GM19463 (cell line): ENCODE results near the gene MLYCD.
A peak's percentile ranks its signal among the peaks of the same experiment; 100 is the strongest.

Experiments used
- ATAC-seq: cut with Tn5 transposase; IDR thresholded peaks from one replicate; pipeline ENCODE4 v1.9.1; 2021; ENCODE audit warnings: mild to moderate bottlenecking, moderate library complexity; ENCODE audit not compliant: unreplicated experiment

MLYCD gene

DNA sequence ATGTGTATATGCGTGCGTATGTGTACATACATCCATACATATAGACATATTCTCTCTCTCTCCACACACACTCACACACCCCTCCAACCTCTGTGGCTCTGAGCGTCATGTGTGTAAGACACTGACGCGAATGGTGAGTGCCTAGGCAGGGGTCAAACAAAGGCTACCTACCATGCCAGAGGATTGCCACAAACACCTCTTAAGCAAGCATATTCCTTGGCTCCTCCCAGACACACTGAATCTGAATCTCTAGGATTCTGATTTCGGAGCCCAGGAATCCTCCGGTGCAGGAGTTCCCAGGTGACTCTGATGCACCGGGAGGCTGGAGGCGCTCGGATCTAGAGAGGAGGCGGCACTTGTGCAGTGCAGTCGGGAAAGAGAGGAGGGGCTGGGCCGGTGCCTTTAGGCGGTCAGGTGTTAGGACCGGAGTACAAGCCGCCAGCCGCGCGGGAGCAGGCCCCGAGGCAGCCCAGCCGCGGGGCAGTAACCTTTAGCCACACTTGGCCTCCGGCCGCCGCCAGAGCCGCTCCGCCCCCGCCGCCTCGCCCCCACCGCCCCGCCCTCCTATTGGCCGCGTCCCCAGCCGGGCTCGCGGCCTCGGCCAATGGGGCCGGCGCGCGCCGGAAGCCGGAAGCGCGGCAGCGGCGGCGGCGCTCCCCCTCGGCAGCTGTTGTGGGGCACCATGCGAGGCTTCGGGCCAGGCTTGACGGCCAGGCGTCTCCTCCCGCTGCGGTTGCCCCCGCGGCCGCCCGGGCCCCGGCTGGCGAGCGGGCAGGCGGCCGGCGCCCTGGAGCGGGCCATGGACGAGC is at the start of gene MLYCD:
MLYCD (plus strand) TSS at position 653 of the 809 bp plus-strand sequence; CDS start at position 683, 30 bp downstream.
- peak; percentile 93 for ATAC-seq

DNA sequence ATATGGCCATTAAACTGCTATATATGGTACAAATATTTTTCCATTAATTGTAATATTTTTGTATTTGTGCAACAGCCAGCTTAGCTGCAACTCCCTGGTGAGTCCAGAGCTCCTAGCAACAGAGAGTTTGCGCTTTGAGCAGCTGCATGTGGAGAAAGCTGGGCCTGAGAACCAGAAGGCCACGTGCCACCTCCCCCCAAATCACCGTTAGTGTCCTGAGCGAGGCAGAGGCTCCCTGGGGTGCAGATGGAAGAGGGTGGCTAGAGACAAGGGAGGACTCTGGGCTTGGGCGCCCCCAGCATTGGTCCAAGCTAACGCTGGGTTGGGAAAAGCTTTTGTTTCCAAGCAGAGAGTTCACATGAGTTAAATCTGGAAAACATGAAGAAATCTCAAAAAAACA is 49.5 kb upstream of the MLYCD start:
- no peak for ATAC-seq

DNA sequence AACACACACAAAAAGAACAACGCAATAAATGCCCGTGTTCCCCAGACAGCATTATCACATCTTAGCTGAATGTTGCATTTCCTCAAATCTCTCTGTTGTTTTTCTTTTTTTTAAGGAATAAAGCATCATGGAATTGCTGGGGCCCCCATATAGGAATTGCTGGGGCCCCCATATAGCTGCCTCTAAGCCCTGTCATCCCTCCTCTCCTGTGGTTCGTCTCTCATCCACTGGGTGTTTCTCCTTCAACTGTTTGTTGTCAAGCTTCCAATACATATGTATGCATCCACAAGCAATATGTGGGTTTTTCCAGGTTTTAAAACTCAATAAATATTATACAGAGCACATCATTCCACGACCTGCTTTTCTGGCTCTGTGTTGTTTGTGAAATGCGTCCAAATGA is 48.0 kb upstream of the MLYCD start:
- no peak for ATAC-seq

DNA sequence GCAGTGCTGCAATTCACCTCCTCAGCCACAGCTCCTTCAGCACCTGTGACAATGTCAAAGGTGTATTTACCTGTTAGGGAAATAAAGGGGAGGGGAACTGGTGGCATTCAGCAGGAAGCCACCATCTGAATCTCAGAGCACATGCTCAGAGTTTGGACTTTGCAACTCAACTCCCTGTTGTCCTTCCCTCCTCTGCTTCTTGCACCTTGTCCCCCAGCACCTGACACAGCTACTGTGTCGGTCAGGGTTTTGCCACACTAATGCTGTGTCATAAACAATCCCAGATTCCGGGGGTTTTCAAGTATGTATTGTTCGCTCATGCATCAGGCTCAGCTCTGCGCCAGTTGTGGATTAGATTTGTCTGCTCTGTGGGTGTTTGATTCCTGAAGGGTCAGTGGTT is 47.4 kb upstream of the MLYCD start:
- no peak for ATAC-seq

DNA sequence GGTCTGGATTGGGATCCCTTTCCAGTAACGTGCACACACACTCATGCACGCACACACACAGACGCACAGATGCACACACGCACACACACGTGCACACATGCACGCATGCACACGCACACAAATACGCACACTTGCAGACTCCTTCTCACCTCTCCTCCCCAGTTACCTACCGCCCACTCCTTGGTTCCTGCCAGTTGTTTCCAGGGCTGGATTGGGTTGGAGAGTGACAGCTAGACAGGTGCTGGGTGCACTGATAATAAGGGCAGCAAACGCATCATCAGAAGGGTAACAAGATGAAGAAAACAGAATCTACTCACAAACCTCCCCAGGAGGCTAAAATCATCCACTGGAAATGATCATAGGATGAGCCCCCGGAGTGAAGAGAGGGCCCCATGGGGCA is 46.1 kb upstream of the MLYCD start:
- ATAC-seq, result no peak

DNA sequence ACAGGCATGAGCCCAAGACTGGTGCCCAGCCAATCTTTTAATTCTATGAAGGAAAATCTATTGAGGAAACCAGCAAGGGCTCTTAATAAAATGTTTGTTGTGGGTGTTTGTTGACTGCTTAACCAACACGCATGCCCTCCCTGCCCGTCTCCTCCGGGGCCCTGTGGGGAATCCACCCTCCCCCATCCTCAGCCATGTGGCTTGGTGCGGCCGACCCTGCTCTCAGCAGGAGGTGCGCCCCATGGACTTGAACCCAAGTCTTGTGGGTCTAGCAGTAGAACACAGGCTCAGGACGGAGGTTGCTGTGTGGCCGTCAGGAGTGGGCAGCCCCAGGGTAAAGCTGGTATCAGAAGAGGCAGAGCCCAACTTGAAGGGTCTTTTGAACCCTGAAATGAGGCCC is 45.1 kb upstream of the MLYCD start:
- ATAC-seq, result no peak

DNA sequence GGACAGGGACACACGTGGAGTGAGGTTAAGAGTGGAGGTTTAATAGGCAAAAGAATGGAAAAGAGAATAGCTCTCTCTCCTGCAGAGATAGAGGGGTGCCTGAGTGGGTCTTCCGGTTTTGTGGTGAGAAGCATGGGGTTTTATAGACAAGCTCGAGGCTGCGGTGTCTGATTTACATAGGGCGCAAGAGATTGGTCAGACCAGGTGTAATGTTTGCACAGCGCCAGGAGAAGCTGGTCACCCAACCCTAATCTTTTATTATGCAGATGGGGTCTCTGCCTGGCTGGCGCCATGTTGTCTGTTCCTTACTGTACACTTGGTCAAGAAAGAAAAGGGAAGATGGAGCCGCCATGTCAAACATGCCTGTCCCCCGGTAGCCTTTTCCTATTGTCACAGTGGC is 44.5 kb upstream of the MLYCD start:
- no peak for ATAC-seq

DNA sequence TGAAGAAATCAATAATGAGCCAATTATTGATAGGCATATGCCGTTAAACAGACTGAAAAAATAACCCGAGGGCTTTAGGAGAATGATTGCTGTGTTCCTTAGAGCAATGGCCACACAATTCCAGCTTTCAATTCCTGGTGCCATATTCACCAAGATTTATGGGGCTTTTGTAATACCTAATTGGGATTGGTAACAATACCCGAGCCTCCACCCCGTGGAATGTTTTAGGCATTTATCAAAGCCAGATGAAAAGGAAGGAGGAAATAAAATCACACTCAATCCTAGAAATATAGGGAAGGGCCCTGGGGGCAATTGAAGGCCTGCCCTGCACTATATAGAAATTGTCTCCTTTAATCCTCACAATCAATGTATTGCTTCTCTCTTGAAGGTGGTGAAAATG is 42.1 kb upstream of the MLYCD start:
- ATAC-seq, result no peak

DNA sequence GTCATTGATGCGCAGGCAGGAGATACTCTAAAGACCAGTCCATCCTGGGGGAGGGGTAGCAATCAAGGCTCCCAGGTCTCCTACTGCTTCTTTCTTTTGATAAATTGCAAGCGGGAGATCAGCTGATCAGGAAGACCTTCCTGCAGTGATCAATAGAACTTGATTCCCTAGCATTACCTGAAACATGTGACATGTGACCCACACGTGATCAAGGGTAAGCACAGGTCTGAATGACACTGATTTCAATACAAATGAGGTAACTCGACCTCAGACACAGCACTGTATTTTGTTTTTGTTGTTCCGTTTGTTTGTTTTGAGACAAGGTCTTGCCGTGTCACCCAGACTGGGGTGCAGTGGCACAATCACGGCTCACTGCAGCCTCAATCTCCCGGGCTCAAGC is 39.6 kb upstream of the MLYCD start:
- ATAC-seq, result no peak

DNA sequence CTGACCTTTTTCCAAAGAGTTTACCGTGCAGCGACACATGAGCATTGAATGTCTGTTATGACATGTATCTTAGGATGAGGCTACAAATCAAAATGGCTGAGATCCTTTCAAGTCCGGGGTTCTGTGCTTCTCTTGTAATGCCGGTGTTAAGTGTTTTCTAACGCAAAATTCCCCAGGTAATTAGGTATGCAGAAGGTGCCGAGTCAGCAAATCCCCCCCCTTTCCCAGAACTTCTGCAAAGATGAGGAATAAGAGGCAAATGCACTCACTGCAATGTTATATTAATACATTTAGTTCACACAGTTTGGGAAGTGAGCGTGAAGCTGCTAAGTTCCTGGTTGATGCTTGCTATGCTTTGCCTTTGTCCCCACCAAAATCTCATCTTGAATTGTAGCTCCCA is 36.3 kb upstream of the MLYCD start:
- no peak for ATAC-seq

DNA sequence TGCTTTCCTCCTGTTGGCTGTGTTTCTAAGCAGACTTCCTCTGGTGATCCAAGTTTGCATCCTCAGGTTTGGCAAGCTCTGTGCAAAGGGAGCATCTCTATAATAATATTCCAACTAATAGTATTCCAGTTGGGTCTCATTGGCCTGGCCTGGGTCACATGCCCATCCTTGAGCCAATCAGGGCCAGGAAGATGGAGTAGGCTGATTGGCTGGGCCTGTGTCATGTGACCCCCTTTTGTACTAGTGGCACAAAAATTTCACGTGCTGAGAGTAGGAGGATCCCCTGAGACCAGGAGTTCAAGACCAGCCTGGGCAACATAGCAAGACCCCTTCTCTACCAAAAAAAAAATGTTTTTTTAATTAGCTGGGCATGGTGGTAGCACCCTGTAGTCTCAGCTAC is 35.2 kb upstream of the MLYCD start:
- no peak for ATAC-seq

DNA sequence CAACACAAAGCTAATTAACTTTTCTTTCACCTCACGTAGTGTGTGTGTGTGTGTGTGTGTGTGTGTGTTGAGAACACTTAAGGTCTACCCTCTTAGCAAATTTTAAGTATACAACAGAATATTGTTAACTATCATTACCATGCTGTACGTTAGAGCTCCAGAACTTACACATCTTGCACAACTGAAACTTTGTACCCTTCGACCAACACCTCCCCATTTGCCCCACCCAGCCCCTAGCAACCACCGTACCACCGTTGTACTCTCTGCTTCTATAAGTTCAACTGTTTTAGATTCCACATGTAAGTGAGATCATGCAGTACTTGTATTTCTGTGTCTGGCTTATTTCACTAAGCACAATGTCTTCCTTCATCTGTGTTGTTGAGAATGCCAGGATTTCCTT is 28.1 kb upstream of the MLYCD start:
- no peak for ATAC-seq

DNA sequence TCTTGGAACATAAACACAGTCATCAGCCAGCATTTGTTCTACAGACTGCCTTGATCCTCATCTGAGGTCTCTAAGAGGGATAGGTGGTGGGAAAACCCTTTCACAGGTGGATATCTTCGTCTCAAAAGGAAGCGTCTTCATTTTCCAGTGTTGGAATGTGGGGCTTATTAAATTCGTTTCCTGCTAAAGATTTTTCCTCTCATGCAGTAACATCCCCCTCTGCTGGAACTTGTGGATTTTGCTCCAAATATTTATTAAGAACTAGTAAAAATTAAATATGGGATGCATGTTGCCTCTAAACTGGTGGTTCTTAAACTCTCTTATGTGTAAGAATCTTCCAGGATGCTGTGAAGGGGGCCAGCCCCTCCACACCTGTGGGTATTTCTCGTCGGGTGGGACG is 20.1 kb upstream of the MLYCD start:
- ATAC-seq, result no peak

DNA sequence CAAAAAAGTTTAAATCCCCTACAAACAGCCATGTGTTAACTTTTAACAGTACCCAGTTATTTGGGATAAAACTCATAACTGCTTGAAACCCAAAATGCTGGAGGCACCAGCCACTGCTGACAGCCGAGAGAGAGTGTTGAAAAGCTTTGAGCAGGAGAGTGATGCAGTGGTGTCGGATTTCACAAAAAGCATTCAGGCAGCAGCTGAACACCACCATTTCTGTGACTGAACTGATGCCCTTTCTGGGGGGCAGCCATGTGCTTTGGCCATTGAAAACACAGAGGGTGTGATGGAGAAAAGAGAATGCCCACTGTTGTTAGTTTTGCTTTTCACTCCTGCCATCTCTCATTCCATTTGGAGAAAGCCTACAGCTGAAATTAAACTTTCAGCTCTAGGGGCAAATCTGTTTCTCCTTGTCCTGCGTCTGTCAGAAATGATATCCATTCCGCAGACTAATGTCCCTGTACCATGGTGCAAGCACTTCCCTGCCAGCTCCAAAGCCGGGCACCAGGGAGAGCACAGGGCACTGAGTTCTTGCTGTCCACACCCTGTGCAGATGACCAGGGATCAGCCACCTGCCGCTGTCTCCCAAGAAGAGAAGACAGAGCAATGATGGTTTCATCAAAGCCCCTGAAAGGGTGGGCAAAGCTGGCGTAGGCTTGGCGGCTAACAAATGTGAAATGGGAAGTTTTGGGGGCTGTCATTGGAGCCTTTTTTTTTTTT is 16.6 kb upstream of the MLYCD start:
- no peak for ATAC-seq

DNA sequence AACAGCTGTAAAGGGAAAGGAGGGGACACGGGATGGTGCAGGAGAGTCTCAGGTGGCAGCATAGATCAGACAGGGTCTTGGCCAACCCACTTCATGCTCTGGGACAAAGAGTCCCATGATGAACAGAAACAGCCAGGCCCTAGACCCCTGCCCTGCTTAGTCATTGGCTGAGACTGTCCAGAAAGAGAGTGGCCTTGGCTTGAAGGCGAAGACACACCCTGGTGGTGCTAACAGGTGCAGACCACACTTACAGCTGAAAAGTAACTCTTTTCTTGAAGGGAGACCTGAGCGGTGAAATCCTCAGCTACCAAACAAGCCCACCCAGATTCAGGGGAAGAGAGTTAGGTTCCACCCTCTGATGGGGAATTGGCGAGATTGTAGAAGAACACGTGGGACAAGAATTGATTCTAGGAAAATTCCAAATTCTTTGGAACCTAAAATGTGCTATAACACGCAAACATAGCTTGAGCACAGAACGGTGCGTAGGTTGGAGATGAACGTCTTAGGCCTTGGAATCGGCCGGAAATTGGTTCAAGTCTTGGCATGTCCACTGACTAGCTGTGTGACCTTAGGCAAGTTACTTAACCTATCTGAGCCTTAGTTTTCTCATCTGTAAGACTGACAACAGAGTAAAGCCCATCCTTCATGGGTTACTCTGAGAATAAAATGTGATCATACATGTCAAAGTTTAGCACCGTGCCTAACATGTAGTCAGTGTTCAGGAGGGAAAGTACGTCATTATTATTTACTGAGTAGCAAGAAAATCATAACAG is 12.5 kb upstream of the MLYCD start:
- no peak for ATAC-seq

DNA sequence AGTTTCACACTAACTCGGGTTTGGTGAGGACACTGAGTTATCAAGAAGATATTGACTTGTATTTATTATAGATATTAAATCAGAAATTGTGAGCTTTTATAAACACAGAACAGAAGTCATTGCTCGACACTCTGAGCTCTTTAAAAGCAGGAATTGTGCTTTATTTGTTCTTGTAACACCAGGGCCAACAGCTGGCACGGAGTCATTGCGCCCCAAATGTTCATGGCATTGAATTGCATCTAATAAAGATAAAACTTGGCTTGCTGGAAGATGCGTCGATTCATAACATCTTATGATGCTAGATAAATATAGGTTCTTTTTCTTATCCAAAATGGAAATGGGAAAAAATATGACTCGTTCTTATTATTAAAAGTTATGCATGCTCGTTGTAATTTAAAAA is 11.8 kb upstream of the MLYCD start:
- no peak for ATAC-seq

DNA sequence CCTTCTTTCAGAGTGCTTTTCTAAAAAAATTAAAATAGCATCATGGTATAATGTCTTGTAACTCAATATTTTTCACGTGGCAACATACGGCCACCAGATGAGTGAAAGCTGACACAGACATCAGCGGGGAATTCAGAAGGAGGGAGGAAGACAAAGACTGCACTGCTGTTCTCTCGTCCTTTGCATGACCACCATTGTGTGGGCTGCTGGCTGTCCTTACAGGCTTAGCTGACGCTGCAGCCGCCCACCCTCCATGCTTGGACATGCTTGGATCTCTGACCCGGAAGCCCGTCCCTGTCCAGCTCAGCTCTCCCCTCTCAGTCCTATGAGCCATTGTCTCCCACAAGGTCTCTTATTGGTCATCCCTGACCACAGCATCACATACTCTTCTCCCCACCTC is 11.4 kb upstream of the MLYCD start:
- ATAC-seq, result no peak

DNA sequence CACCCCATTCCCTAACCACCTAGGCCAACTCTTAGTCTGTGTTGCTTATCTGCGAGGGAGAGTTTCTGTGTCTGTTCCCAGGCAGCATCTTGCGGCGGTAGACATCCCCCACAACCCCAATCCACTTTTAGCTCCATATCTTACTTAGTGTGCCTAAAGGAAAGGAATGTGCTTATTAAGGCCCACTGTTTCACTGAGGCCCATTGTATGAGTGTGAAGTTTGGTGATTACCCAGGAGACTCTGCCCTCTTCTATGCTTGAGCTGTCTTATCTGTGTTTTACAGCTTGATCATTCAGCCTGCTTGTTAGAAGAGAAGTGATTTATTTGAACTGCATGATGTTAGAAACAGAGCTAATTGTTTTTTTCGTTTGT is 10.3 kb upstream of the MLYCD start:
- ATAC-seq, result no peak

DNA sequence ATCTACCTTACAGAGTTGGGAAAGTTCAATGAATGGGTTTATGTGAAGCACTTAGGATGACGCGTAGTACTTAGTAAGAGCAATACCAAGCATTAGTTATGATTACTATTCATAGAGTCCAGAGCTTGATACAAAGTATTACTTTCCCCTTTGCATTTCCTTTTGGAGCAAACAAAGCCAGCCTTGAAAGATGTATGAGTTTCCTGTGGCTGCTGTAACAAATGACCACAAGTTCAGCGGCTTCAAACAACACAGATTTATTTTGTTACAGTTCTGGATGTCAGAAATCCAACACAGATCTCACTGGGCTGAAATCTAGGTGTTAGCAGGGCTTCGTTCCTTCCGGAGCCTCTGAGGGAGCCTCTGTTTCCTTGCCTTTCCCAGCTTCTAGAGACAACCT is 8.6 kb upstream of the MLYCD start:
- no peak for ATAC-seq

DNA sequence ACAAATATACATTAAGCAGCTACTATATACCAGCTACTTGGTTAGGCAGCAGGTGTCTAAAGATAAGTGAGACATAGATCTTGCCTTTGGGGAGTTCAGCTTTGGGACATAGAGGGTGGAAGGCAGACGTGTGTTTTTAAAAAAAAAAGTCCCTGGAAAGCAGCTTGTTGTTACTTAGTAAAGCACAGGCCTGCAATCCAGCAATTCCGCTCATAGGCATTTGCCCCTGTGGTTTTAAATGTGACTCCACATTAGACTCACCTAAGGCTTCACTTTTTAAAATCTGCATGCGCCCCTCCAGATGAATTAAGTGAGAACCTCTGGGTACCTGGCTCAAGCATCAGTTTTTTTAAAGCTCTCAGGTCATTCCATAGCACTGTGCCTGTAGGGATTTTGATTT is 7.2 kb upstream of the MLYCD start:
- ATAC-seq, result no peak

DNA sequence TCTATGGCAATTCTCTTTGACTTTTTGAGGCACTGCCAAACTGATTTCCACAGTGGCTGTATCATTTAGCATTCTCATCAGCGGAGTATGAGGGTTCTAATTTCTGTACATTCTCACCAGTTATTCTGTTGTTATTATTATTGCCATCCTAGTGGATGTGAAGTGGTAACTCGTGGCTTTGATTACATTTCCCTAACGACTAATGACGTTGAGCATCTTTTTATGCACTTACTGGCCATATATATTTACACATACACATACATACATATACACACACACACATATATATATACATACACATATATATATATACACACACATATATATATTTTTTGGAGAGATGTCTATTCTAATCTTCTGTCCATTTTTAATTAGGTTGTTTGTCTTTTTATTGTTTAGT is 3.7 kb upstream of the MLYCD start:
- no peak for ATAC-seq

DNA sequence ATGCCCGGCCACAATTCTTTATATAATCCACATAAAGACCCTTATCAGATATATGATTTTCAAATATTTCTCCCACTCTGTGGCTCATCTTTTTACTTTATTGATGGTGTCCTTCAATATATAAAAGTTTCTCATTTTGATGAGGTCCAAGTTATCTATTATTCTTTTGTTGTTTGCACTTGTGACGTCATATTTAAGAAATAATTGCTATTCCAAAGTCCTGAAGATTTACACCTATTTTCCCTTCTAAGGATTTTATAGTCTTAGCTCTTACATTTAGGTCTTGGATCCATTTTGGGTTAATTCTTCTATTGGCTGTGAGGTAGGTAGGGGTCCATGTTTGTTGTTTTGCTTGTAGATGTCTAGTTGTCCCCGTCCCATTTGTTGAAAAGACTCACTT is 3.0 kb upstream of the MLYCD start:
- no peak for ATAC-seq
